Measurements from ENCODE around the gene CDH23. TPM values are rescaled to one million over a fixed set of nuclear protein-coding genes. Genes with fewer than 3 reads are reported as not detected.

The CDH23 gene
- total RNA-seq, 2 donors from 2014 or later: 28.5 to 58.7 TPM

- no peak overlapping the region for H3K27ac ChIP-seq
Observed at GRCh38 chr10:71833451-71834342, 437.0 kb downstream of the CDH23 start.

GRCh38 chr10:71834343-71834674 lies 437.6 kb downstream of the CDH23 start:
- no peak for ATAC-seq
- Histone ChIP-seq H3K36me3 (replicated peaks in 1 of 2; ENCODE audit: insufficient read depth in 1 of 2, low read depth in 2 of 2) (peaks cover 0 to 26% of the 10 kb centered on the region in 2 donors), H3K9me3 (no peaks in the 10 kb centered on the region), H3K27ac (no peak overlapping the region), H3K4me1 (peaks cover 36% of the 10 kb centered on the region), H3K27me3 (no peaks in the 10 kb centered on the region), H3K4me3 (no peak overlapping the region)
- no peak for DNase-seq
- TF ChIP-seq POLR2A (IDR thresholded peaks at IDR 0.05) (no peak), CTCF (IDR thresholded peaks at IDR 0.05) (no peak)
- intact Hi-C loops (cut with DNase I): no loop called here
- WGBS, 2 donors: 89 to 96% methylated on average over 2 to 14 of the region's 14 CpGs

More at GRCh38 chr10:71833451-71834342, 437.0 kb downstream of the CDH23 start:
- DNase-seq (no peak), ATAC-seq (no peak)
- Histone ChIP-seq H3K27me3 (no peaks in the 10 kb centered on the region), H3K9me3 (no peaks in the 10 kb centered on the region), H3K4me1 (peaks cover 32% of the 10 kb centered on the region), H3K36me3 (replicated peaks in 1 of 2; ENCODE audit: insufficient read depth in 1 of 2, low read depth in 2 of 2) (peaks cover 2 to 32% of the 10 kb centered on the region in 2 donors), H3K4me3 (no peak overlapping the region)
- TF ChIP-seq POLR2A (IDR thresholded peaks at IDR 0.05): no peak
- no peak for TF ChIP-seq CTCF (IDR thresholded peaks at IDR 0.05)
- 94 to 97% methylated on average over 5 to 8 of the region's 8 CpGs for WGBS, 2 donors
- intact Hi-C loops (cut with DNase I): no loop called here

- Histone ChIP-seq H3K4me3 (no peak overlapping the region), H3K36me3 (replicated peaks in 1 of 2; ENCODE audit: insufficient read depth in 1 of 2, low read depth in 2 of 2) (peaks cover 0 to 12% of the 10 kb centered on the region in 2 donors), H3K9me3 (no peaks in the 10 kb centered on the region), H3K4me1 (peaks cover 50% of the 10 kb centered on the region), H3K27ac (peak overlapping the region in 3 of 4 donors; percentile 12 to 63 (median 63)), H3K27me3 (no peaks in the 10 kb centered on the region)
- WGBS, 2 donors: 24 to 29% methylated on average over 11 of the region's 11 CpGs
- DNase-seq: peak; percentile 65 to 84 (median 80)
- ATAC-seq: peak; percentile 54
- TF ChIP-seq POLR2A (IDR thresholded peaks at IDR 0.05) (no peak), CTCF (IDR thresholded peaks at IDR 0.05) (no peak)
- intact Hi-C loops (cut with DNase I): no loop called here
Observed at GRCh38 chr10:71835671-71836595, 439.2 kb downstream of the CDH23 start.

- Histone ChIP-seq H3K27ac (peak overlapping the region in 3 of 4 donors; percentile 12 to 63 (median 63)), H3K9me3 (no peaks in the 10 kb centered on the region), H3K4me3 (no peak overlapping the region), H3K4me1 (peaks cover 57% of the 10 kb centered on the region), H3K27me3 (no peaks in the 10 kb centered on the region), H3K36me3 (replicated peaks in 1 of 2; ENCODE audit: insufficient read depth in 1 of 2, low read depth in 2 of 2) (peaks cover 0 to 5% of the 10 kb centered on the region in 2 donors)
- ATAC-seq (peak; percentile 3), DNase-seq (no peak)
- TF ChIP-seq CTCF (IDR thresholded peaks at IDR 0.05): no peak
- no peak for TF ChIP-seq POLR2A (IDR thresholded peaks at IDR 0.05)
- intact Hi-C loops (cut with DNase I): no loop called here
- 64 to 69% methylated on average over 3 to 4 of the region's 4 CpGs for WGBS, 2 donors
Observed at GRCh38 chr10:71836596-71836974, 439.9 kb downstream of the CDH23 start.
